Activated CD4-positive, alpha-beta T cell treated with anti-CD3 and anti-CD28 coated beads, Interleukin-2, Interleukin-6, amounts not matched to agents 100 ng/mL and 50 ng/mL, durations not matched to agents 16 hours and 8 hours (primary cell): ENCODE measurements around the gene MYO9A.

Experiments
- DNase-seq: peaks from one replicate; pipeline ENCODE4 v3.0.0-alpha.2; 2020

Gene MYO9A

DNA sequence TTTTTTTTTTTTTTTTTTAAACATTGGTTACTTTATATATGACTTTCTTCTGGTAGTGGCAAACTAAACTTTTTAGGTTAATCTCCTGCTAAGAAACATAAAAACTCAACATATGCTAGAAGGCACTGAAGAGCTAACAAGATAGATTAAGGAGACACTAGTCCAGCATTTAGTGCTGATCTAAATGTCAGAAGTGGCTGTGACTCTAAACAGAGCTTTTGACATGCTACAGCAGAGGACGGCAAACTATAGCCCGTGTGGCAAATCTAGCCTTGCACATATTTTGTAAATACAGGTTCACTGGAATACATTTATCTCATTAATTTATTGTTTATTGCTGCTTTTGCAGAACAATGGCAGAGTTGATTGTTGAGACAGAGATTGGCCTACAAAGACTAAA lies 287.0 kb downstream of the MYO9A start:
- DNase-seq: no peak

DNA sequence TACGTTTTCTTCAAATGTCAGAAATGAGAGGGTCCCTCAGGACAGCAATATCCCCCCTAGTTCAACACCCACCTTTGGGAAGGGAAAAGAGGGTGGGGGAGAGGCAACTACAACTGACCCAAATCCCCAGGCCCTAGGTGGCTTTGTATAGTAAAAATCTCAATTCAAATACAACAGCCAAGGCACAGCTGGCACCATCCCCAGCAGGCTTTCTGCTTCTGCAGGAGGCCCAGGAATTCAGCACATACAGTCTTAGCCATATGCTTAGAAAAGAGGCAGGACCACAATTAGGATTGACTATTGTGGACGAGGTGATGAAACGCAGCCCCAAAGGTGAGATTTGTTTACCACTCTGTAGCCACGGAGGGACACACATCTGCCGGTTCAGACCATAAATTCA lies 291.8 kb downstream of the MYO9A start:
- no peak for DNase-seq

DNA sequence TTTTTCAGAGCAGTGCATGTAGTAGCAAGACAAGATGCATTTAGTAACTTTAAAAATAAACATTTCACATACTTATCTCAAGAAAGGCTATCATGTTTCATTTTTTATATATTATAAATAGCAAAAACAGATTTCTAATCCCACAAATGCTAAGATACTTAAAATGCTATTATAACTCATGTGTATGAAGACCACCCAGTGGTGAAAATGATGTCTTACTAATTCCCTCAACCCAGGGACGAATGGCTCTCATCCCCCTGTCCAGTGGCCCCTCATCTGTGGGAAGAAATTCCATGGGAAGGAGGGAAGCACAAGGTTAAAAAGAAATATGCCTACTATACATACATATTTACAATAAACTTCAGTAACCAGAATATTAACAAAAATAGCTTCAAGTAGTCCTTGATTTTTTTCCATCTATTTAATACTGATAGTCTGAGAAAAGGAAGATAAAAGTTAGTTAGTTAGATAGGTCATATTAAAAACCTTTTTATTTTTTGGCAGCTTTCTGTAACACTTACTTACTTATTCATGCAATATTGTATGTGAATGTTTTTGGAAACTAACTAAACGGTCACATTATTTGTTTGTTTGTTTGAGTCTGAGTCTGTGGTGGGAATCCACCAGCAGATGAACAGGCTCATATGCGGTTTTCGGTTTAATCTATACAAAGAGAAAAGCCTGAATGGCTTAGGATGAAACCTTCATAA lies 292.8 kb downstream of the MYO9A start:
- no peak for DNase-seq

DNA sequence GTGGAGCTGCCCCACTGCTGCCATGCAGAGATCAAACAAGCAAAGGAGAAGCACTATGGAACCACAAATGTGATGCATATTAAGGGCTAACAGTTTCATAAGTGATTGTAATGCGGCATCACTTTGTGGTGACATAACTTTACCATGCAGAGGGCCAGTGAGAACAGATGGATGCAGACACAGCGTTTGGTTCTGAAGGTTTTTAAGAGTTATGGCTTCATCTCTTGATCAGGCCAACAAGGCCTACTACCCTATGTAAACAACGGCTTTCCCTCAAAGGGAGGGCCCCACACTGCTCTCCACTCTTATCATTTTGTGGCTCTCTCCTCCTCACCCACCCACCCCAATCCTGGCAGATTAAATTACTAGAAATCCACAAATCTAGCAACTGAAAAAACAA lies 294.1 kb downstream of the MYO9A start:
- no peak for DNase-seq

DNA sequence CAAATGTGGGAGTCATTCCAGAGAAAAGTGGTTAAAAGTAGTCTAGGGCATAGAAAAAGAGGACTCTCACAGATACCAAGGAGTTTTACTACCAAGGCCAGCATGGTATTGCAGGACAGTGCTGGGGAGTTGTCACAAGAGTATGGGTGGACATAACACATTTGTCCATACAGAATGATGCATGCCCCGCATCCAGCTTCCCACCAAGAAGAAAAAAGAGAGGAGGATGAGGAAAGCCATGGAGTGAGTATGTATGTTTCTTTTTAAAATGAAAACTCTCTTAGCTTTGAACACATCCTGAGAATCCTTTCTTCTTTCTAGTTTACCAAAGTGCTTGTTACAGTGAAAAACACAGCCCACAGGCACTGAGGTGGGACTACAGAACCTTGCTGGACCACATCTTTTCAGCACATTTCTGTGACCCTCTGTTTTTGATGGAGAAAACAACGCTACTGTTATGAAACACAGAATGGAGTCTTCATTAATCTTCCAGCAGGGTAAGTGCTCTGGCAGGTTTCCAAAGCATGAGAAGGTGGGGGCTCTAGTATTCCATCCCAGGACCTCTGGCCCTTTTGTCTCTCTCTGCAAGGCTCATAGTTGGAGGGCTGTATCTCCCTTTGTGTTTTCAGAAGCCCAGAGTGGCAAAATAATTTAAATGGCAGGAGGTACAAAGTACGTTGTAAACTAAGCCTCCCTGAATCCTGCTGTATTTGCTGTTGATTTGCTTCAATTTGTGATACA lies 294.9 kb downstream of the MYO9A start:
- DNase-seq: no peak

DNA sequence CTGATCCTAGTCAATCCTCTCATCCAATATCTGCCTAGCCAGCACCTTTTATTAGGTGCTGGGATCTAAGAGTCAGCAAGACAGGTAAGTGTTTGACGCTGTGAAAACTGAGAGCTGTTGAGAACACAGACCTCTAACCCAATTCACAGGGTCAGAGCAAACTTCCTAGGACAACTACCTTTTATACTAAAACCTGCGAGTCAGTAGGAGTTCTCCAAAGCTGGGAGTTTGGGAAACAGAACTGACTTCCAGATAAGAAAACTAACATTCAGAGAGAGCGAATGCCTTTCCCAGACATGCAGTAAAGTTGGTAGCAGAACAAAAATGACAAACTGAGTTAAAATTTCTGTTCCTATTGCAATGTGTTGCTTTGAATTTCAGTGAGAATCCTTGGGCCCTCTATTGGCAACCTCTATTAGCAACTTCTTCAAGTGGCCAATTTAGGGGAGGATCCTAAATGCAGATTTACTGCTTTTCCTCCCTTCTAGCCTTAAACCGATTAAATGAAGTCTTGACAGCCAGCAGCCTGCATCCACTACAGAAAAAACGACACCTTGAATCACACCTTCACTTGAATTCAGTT lies 296.3 kb downstream of the MYO9A start:
- DNase-seq: no peak

DNA sequence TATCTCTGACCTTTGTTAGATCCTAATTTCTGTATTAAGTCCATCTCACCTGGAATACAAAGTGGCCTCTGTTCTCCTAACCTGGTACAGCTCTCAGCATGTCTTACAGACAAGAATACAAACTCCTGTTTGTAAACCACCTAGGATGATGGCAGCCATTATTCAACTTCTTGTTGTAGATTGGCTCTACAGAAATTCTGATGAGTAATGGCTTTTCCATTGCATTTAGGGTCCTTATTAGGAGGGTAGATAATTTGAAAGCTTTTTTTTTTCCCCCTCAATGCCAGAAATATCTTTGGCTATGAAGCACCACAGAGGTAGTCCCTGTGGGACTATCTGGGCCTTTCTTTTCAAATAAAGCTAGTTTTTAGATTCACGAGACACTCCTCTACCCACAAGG lies 297.8 kb downstream of the MYO9A start:
- no peak for DNase-seq

DNA sequence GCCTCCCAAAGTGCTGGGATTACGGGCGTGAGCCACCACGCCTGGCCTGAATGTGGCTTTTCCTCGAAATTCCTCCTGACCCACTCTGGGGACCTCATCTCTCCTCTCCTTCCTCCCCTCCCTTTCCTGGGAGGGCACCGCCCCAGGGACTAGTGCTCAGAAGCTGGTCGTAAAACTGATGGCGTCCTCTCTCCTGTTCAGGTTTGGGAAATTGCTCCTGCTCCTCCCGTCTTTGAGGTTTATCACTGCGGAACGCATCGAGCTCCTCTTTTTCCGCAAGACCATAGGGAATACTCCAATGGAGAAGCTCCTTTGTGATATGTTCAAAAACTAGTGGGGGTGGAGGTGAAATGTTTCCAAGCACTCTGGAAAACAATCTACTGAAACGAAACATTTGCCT lies 300.6 kb downstream of the MYO9A start:
- DNase-seq: no peak

DNA sequence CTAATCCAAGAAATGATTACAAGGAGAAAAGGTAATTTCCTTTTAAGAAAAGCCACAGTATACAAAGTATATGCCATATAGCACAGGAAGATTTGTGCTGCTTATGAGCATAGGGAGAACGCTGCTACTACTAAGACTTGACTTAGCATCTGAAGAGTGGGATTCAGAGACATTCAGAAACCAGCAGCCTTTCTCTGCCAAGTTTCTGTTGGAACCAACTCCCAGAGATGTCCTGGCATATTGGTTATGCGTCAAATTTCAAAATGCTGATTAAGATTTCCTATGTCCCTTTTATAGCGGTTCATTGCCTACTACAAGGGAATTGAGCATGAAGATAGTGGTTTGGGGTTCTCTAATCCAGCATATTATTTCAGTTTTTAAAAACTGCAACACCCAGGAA lies 302.6 kb downstream of the MYO9A start:
- DNase-seq: no peak

DNA sequence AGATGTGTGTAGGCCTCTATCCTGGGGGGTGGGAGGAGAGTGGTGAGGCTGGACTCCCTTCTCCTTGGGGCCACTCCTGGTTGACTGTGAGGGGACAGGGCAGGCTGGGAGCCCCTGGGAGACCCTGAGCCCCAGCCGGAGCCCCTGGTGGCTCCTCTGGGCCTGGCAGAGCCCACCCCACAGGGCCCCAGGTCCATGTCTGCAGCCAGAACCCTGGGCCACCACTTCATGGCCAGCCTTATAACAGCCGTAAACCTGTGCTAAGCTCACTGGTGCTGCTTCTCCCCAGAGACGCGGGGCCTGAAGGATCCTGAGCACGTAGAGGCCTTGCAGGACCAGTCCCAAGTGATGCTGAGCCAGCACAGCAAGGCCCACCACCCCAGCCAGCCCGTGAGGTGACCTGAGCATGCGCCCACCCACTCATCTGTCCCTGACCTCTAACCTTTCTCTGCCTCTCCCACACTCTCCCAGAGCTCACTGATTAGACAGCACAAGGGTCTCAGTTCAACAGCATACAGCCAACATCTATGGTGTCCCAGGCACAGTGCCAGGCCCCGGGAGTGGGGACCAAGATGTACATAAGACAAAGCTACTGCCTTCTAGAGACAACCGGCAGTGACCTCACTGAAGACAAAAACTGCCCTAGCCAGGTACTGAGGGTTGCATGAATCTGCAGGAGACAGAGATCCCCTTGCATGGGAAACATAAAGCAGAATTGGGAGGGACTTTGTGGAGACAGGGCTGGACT lies 304.1 kb downstream of the MYO9A start:
- no peak for DNase-seq

DNA sequence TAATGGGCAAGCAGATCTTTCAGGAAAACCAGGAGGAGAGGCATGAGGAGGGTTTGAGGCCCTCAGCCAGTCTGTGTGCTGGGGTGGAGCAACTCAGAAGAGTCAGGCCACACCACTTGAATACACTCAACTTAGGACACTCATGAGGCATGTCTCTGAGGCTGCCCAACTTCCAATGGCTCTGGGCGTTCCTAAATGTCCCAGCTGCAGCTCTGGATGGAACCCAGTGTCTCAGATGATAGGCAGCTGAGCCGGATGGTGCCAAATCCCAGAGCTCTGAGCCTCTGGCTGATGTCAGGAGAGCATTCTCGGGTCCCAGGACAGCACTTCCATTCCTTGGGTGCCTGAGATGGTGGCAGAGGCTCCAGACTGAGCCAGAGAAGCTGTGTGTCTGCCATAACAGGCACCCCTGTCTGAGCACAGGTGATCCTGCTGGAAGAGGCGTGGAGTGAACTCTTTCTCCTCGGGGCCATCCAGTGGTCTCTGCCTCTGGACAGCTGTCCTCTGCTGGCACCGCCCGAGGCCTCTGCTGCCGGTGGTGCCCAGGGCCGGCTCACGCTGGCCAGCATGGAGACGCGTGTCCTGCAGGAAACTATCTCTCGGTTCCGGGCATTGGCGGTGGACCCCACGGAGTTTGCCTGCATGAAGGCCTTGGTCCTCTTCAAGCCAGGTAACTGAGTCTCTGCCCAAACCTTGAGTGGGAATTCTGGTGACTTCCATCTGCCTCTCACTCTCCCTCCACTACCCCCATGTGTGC lies 304.8 kb downstream of the MYO9A start:
- no peak for DNase-seq

DNA sequence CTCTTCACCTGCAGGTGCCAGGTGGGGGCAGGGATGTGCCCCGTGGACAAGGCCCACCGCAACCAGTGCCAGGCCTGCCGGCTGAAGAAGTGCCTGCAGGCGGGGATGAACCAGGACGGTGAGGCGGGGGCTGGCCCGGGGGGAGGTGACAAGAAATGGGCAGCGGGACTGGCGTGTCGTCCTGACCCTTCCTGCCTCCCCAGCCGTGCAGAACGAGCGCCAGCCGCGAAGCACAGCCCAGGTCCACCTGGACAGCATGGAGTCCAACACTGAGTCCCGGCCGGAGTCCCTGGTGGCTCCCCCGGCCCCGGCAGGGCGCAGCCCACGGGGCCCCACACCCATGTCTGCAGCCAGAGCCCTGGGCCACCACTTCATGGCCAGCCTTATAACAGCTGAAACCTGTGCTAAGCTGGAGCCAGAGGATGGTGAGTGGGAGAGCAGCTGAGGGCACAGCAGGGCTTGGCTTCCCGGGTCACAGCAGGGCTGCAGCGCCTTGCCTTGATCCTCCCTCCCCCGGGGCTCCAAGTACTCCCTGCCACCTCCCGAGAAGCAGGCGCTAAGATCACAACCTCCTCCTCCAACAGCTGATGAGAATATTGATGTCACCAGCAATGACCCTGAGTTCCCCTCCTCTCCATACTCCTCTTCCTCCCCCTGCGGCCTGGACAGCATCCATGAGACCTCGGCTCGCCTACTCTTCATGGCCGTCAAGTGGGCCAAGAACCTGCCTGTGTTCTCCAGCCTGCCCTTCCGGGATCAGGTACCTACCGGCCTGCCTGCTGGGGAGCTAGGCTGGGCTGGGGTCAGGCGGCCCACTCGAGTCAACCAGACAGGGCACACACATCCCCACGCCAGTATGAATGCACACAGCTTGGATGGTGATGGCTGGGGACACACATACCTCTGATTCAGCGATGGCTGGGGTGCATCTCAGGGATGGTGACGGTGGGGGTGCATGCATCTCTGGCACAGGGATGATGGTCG lies 305.9 kb downstream of the MYO9A start:
- DNase-seq: no peak

DNA sequence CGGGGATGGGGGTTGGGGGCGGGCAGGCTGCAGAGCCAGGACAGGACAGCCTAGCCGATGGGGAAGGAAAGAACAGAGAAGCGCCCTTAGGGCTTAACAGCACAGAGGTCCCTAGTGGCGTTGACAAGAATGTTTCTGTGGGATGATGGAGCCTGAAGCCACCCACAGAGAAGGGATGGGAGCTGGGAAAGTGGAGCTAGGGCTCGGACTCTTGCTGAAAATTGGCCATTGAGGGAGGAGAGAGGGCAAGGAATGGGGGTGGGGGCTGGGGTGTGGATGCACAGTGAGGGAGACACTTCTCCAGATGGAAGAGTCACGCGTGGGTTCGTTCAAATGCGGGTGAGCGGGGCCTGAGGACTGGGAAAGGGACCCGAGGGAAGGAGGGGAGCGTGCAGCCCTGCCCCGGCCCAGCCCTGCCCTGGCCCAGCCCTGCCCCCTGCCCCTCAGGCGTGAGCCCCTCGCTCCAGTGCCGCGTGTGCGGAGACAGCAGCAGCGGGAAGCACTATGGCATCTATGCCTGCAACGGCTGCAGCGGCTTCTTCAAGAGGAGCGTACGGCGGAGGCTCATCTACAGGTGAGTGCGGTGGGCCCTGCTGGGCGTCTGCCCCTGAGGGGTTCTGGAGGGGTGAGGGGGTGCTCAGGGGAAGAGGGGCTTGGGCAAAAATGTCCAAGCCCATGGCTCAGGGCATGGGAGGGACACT lies 306.8 kb downstream of the MYO9A start:
- DNase-seq: no peak

DNA sequence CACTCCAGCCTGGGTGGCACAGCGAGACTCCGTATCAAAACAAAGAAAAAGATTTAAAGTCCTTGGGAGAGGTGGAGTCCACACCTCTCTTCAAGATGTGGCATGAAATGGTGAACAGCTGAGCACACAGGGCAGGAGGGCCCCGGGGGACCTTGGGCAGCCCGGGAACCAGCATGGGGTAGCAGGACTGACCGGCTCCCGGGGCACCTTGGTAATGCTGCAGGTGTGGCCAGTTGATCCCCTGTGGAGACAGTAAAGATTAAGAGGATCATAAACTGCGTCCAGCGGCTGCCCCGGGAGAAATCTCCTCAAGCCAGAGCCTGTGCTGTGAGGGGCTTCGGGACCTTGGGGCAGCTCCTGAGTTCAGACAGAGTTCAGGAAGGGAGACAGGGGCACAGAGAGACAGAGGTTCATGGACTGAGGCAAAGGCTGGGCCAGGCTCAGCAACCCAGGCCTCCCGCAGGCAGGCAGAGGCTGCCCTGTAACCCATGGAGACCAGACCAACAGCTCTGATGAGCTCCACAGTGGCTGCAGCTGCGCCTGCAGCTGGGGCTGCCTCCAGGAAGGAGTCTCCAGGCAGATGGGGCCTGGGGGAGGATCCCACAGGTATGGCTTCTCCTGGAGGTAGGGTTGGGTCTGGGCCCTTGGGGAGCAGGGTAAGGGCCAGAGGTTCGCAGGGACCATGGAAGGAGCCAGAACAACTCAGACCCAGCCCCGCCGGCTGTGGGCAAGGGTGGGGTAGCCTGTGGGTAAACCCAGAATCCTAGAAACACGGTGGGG lies 307.5 kb downstream of the MYO9A start, which contains the start of gene NR2E3:
TSS of gene NR2E3 (plus strand) at position 299 of the 780 bp plus-strand sequence. CDS start at position 489, 190 bp downstream.
- DNase-seq: no peak

DNA sequence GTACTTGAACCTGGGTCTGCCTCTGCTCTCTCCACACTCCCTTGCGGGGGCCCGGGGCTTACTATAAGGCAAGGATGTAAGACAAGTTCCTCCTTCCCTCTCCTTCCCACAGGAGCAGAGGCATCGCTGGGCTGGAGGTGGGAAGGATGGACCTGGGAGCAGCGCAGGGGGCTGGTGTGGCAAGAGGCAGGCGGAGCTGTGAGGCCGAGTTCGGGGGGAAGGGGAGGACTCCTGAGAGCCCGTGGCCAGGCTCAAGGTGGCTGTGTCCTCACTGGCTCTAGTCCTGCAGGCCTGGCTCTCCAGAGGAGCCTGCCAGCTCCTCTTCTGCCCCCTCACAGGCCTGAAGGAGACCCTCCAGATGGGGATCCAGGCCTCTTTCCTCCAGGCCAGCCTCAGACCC lies 308.6 kb downstream of the MYO9A start:
- no peak for DNase-seq

DNA sequence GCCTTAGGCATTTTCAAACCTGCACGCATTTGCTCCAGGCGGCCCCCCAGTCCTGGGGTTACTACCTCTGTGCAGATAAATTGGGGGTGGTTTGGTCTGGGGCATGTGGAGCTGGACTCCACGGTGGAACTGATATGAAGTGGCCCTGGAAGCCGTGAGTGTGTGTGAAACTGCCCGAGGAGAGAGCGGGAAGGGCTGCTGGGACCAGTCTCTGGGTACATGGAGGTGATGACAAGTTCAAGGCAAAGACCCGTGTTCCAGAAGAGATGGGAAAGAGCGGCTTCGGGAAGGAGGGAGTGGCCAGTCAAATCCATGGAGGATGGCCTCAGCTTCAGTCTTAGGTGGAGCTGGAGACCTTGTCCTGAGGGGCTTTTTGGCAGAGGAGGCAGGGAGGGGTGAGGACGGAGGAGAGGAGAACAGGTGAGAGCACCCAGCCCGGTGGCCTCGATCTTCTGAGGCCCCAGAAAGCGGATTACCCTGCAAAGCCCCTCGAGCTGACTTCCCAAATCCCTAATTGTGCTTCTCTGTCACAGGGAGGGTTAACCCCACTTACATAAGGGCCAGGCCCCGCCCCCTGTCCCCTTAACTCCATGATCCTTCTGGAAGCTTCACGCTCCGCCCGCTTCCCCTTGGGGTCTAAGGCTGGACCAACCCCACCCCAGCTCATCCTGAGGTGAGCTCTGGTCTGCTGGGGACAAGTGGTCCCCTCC lies 309.5 kb downstream of the MYO9A start:
- DNase-seq: no peak

DNA sequence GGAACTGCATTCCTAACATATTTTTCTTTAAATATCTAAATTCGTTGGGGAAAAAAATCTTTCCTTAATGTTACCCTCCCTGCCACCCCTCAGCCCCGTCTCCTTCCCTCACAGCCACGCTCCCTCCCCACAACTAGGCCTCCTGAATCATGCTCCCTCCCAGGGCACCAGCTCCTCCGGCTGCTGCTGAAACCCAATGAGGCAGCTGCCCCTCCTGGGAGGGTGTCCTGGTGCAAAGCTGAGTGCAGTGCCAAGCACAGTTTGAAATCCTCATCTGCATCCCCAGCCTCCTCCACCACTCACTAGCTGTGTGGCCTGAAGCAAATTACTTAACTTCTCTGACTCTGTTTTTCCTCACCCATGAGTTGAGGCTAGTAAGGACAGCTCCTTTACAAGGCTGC lies 310.3 kb downstream of the MYO9A start:
- DNase-seq: no peak

DNA sequence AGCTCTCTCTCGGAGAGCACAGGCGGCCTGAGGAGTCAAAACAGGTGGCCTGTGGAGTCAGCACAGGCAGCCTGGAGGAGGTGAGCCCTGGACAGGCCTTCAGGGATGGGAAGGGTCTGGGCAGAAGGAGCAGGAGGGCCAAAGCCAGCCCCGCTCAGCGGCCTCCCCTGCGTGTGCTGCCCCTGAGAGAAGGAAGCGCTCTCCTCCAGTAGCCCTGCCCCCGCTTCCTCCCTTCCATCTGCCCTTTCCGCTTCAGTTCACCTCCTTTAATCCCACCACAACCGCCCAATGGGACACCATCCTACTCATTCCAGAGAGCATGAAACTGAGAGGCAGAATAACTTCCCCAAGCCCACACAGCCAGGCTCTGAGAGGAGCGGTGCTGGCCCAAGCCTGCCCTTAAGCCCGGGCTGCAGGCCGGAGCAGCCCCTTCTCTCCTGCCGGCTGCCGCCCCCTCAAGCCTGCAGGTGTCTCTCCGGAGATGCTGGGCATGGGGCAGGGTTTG lies 310.8 kb downstream of the MYO9A start:
- DNase-seq: no peak

DNA sequence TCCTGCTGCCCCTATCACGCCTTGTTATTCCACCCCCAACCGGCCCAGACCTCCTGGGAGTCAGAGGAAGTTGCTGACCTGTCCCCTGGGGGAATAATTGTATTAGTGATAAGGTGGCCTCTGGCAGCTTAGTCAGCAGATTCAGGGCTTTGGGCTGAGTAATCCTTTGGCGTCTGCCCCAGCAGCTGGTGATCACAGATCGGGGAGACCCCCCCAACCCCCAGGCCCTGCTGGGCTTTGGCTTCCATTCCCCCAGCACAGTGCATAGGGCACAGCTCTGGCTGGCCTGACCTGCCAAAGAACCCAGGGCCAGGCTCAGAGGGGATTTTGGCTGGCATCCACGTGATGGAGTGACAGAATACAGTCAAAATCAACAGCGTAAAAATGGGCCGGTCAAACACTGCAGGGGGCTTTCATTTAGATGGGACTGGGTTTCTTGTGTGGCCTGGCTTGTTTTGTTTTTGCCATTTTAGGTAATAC lies 311.5 kb downstream of the MYO9A start:
- DNase-seq: no peak
